PC-3 (cell line): ENCODE measurements around the gene VKORC1L1. TPM values are rescaled to one million over a fixed set of nuclear protein-coding genes. Genes with fewer than 3 reads are reported as not detected.
"Not testable (repeated sequence)": the region's sequence is repeated elsewhere in the genome, so short reads cannot be mapped to it uniquely, and the experiment has no call there.

ENCODE experiments used
- ATAC-seq: fragments of 200-7000 bp; cut with Tn5 transposase; 2 replicates; pipeline ENCODE4 v1.9.1; 2020; ENCODE audit warnings: mild to moderate bottlenecking, moderate library complexity
- BruUV-seq: library from RNA; stranded (reverse); fragments of 400-500 nt; replicated peaks from 2 replicates; lab custom pipeline; 2021; lab: Mats Ljungman, UMichigan
- CTCF ChIA-PET: fragments of 300-600 bp; sonication (Branson Sonifier 250); formaldehyde crosslinking; loops from one replicate; lab custom pipeline; 2022; ENCODE audit warnings: antibody characterized with exemption; lab: Charles Lee
- POLR2A ChIA-PET: fragments of 300-600 bp; sonication (Branson Sonifier 250); formaldehyde crosslinking; loops from one replicate; lab custom pipeline; 2022; ENCODE audit warnings: antibody characterized with exemption; ENCODE audit not compliant: unreplicated experiment; lab: Charles Lee
- DNase-seq: peaks from one replicate; pipeline ENCODE4 v3.0.0-alpha.2; 2015
- H2AFZ ChIP-seq: fragments of 300-600 bp; sonication (generic); 2 replicates; pipeline ENCODE4 v1.6.0; 2016; ENCODE audit warnings: antibody characterized with exemption, low read length
- H3F3A ChIP-seq: fragments of 300-600 bp; sonication (generic); one replicate; pipeline ENCODE4 v1.6.0; 2017; ENCODE audit warnings: antibody characterized with exemption, low read length, control low read depth, mild to moderate bottlenecking; ENCODE audit not compliant: unreplicated experiment
- H3K27ac ChIP-seq: fragments of 300-600 bp; sonication (generic); 2 replicates; pipeline ENCODE4 v1.5.1; 2016; ENCODE audit warnings: mild to moderate bottlenecking, low read length
- H3K27me3 ChIP-seq: fragments of 300-600 bp; sonication (generic); 2 replicates; pipeline ENCODE4 v1.6.1; 2016; ENCODE audit warnings: low read length, mixed read lengths
- H3K36me3 ChIP-seq: fragments of 300-600 bp; sonication (generic); 2 replicates; pipeline ENCODE4 v1.6.1; 2016; ENCODE audit warnings: low read depth, mixed run types, low read length, mixed read lengths
- H3K4me1 ChIP-seq: fragments of 300-600 bp; sonication (generic); 2 replicates; pipeline ENCODE4 v1.5.1; 2016; ENCODE audit warnings: low read length; ENCODE audit not compliant: insufficient read depth
- H3K4me2 ChIP-seq: fragments of 300-600 bp; sonication (generic); 2 replicates; pipeline ENCODE4 v1.6.0; 2016; ENCODE audit warnings: low read length
- H3K4me3 ChIP-seq: fragments of 300-600 bp; sonication (generic); 2 replicates; pipeline ENCODE4 v1.5.1; 2016; ENCODE audit warnings: mild to moderate bottlenecking, low read length, mixed read lengths
- H3K79me2 ChIP-seq: fragments of 300-600 bp; sonication (generic); 2 replicates; pipeline ENCODE4 v1.6.1; 2017; ENCODE audit warnings: low read length, mixed read lengths
- H3K9ac ChIP-seq: fragments of 300-600 bp; sonication (generic); 2 replicates; pipeline ENCODE4 v1.6.0; 2016; ENCODE audit warnings: mild to moderate bottlenecking, low read length
- H3K9me2 ChIP-seq: fragments of 300-600 bp; sonication (generic); replicated peaks from 2 replicates; pipeline ENCODE4 v1.6.1; 2016; ENCODE audit warnings: mixed run types, low read length, mixed read lengths
- H3K9me3 ChIP-seq: fragments of 300-600 bp; sonication (generic); 2 replicates; pipeline ENCODE4 v1.6.1; 2016; ENCODE audit warnings: low read length, mixed read lengths
- H4K20me1 ChIP-seq: fragments of 300-600 bp; sonication (generic); 2 replicates; pipeline ENCODE4 v1.6.1; 2016; ENCODE audit warnings: low read length, mixed read lengths
- intact Hi-C: fragments of 100-400 bp; cut with micrococcal nuclease; formaldehyde crosslinking; loops from 2 replicates; pipeline ENCODE4 v1.9.0; 2023
- total RNA-seq: library from RNA; depleted of rRNA; stranded (reverse); fragments of >200 nt; gene quantifications from 2 replicates; pipeline ENCODE4 v1.2.3, GENCODE V29; 2014

The VKORC1L1 gene
- total RNA-seq, 1 experiment from 2014 or later, result 7.6 TPM

GRCh38 chr7:65873582-65874193, 814 bp downstream of the VKORC1L1 start:
- H3K27me3 ChIP-seq, CTCF ChIA-PET, H3K9me2 ChIP-seq, DNase-seq, H3F3A ChIP-seq, H3K27ac ChIP-seq, H3K4me1 ChIP-seq, H3K9me3 ChIP-seq, H3K36me3 ChIP-seq, BruUV-seq, H4K20me1 ChIP-seq: not testable (repeated sequence)
- H3K9ac ChIP-seq, result peak overlapping the region; percentile 76
- intact Hi-C loops, result loop anchor here (5.0 kb wide), 1 partner anchor 121 kb away; no protein-coding TSS in a partner anchor
- peak overlapping the region; percentile 90 for H3K4me3 ChIP-seq
- H2AFZ ChIP-seq, result 0 out of 2 replicates have a peak overlapping the region, but pooled peaks have one; percentile 50
- POLR2A ChIA-PET, result interaction anchor here (0.6 kb wide), 1 partner anchor 108 kb away, joined by 3 read pairs; no protein-coding TSS in a partner anchor
- ATAC-seq, result peak; percentile 47
- peaks cover 24% of the 10 kb centered on the region for H3K79me2 ChIP-seq
- H3K4me2 ChIP-seq, result peak overlapping the region; percentile 87

GRCh38 chr7:65875715-65876114, 2.8 kb downstream of the VKORC1L1 start:
- CTCF ChIA-PET, H3K36me3 ChIP-seq, DNase-seq, ATAC-seq, H3K4me3 ChIP-seq, H3K9me3 ChIP-seq, H3K4me1 ChIP-seq, H3K4me2 ChIP-seq, POLR2A ChIA-PET, intact Hi-C loops, H4K20me1 ChIP-seq, H3K9me2 ChIP-seq, H3K27me3 ChIP-seq, H2AFZ ChIP-seq, H3K27ac ChIP-seq, H3F3A ChIP-seq, H3K9ac ChIP-seq: not testable (repeated sequence)
- H3K79me2 ChIP-seq, result peaks cover 24% of the 10 kb centered on the region
- TSS peak; percentile 30 for BruUV-seq

GRCh38 chr7:65879292-65880153, 6.6 kb downstream of the VKORC1L1 start:
- H3K9ac ChIP-seq, H3K4me2 ChIP-seq, DNase-seq, CTCF ChIA-PET, H3K4me3 ChIP-seq, H3K27ac ChIP-seq, H3K9me2 ChIP-seq, H3K9me3 ChIP-seq, H3F3A ChIP-seq, BruUV-seq, ATAC-seq, H3K4me1 ChIP-seq, H2AFZ ChIP-seq, POLR2A ChIA-PET, H3K36me3 ChIP-seq, H3K27me3 ChIP-seq, H4K20me1 ChIP-seq: not testable (repeated sequence)
- peaks cover 15% of the 10 kb centered on the region for H3K79me2 ChIP-seq
- intact Hi-C loops, result loop anchor here (10.0 kb wide), 1 partner anchor 55 kb away; no protein-coding TSS in a partner anchor

- H4K20me1 ChIP-seq, H3K36me3 ChIP-seq, ATAC-seq, H3K4me1 ChIP-seq, H3K27ac ChIP-seq, H3K9me3 ChIP-seq, H3K27me3 ChIP-seq, DNase-seq, H3K9me2 ChIP-seq, H3K4me3 ChIP-seq, H3K9ac ChIP-seq, CTCF ChIA-PET, H3K4me2 ChIP-seq, H2AFZ ChIP-seq, BruUV-seq, H3F3A ChIP-seq, POLR2A ChIA-PET: not testable (repeated sequence)
- intact Hi-C loops, result loop anchor here (10.0 kb wide), 1 partner anchor 55 kb away; no protein-coding TSS in a partner anchor
- peaks cover 10% of the 10 kb centered on the region for H3K79me2 ChIP-seq
Observed at GRCh38 chr7:65880242-65880641, 7.4 kb downstream of the VKORC1L1 start.

GRCh38 chr7:65884983-65885382, 12.1 kb downstream of the VKORC1L1 start:
- H2AFZ ChIP-seq, H3K4me1 ChIP-seq, H3K79me2 ChIP-seq, POLR2A ChIA-PET, DNase-seq, CTCF ChIA-PET, H3K27me3 ChIP-seq, H3K9ac ChIP-seq, H3K9me2 ChIP-seq, H3K9me3 ChIP-seq, H3K4me2 ChIP-seq, BruUV-seq, H3K4me3 ChIP-seq, H3F3A ChIP-seq, ATAC-seq, H3K27ac ChIP-seq, H4K20me1 ChIP-seq, H3K36me3 ChIP-seq: not testable (repeated sequence)
- intact Hi-C loops, result loop anchor here (10.0 kb wide), 1 partner anchor 50 kb away; no protein-coding TSS in a partner anchor

GRCh38 chr7:65885533-65885932, 12.7 kb downstream of the VKORC1L1 start:
- POLR2A ChIA-PET, result interaction anchor here (0.6 kb wide), 1 partner anchor 115 kb away, joined by 3 read pairs; no protein-coding TSS in a partner anchor
- CTCF ChIA-PET, result not testable (repeated sequence)

More at GRCh38 chr7:65885533-65885932, 12.7 kb downstream of the VKORC1L1 start:
- not testable (repeated sequence) for H4K20me1 ChIP-seq, H3F3A ChIP-seq, H3K27me3 ChIP-seq, H3K9ac ChIP-seq, H3K79me2 ChIP-seq, H3K9me3 ChIP-seq, DNase-seq, ATAC-seq, H2AFZ ChIP-seq, H3K4me1 ChIP-seq, BruUV-seq, H3K4me3 ChIP-seq, H3K4me2 ChIP-seq, H3K9me2 ChIP-seq, H3K36me3 ChIP-seq, H3K27ac ChIP-seq
- intact Hi-C loops, result loop anchor here (10.0 kb wide), 1 partner anchor 49 kb away; no protein-coding TSS in a partner anchor
